Mesendoderm (in vitro differentiated cells): ENCODE measurements around the gene C6orf163. TPM values are rescaled to one million over a fixed set of nuclear protein-coding genes. Genes with fewer than 3 reads are reported as not detected.
"Not testable (repeated sequence)": the region's sequence is repeated elsewhere in the genome, so short reads cannot be mapped to it uniquely, and the experiment has no call there.

Source experiments
- DNase-seq: peaks from one replicate; pipeline ENCODE4 v3.0.0; 2013
- H2AK5ac ChIP-seq: 2 replicates; pipeline ENCODE4 v1.6.1; 2013; ENCODE audit warnings: low read length, inconsistent platforms
- H2BK120ac ChIP-seq: 2 replicates; pipeline ENCODE4 v1.6.1; 2013; ENCODE audit warnings: low read depth, mild to moderate bottlenecking, low read length, moderate library complexity, mixed read lengths
- H2BK15ac ChIP-seq: replicated peaks from 2 replicates; pipeline ENCODE4 v1.6.1; 2013; ENCODE audit warnings: low read depth, mild to moderate bottlenecking, moderate library complexity
- H2BK5ac ChIP-seq: 2 replicates; pipeline ENCODE4 v1.6.1; 2013; ENCODE audit warnings: low read length, inconsistent platforms
- H3K18ac ChIP-seq: 2 replicates; pipeline ENCODE4 v1.6.1; 2013; ENCODE audit warnings: mild to moderate bottlenecking, low read length, mixed read lengths
- H3K23ac ChIP-seq: one replicate; pipeline ENCODE4 v1.6.1; 2013; ENCODE audit warnings: low read length
- H3K27ac ChIP-seq: 2 replicates; pipeline ENCODE4 v1.5.1; 2013; ENCODE audit warnings: low read depth, mild to moderate bottlenecking, inconsistent platforms, low read length, moderate library complexity
- H3K27me3 ChIP-seq: 2 replicates; pipeline ENCODE4 v1.6.1; 2013; ENCODE audit warnings: low read length, control low read depth, mild to moderate bottlenecking, inconsistent platforms; ENCODE audit not compliant: insufficient read depth, poor library complexity
- H3K36me3 ChIP-seq: 2 replicates; pipeline ENCODE4 v1.6.1; 2013; ENCODE audit warnings: low read length, inconsistent platforms; ENCODE audit not compliant: control insufficient read depth, insufficient read depth
- H3K4ac ChIP-seq: one replicate; pipeline ENCODE4 v1.6.1; 2013; ENCODE audit warnings: low read depth, mild to moderate bottlenecking, low read length, moderate library complexity
- H3K4me1 ChIP-seq: 2 replicates; pipeline ENCODE4 v1.6.1; 2013; ENCODE audit warnings: low read depth, low read length, inconsistent platforms; ENCODE audit not compliant: control insufficient read depth
- H3K4me2 ChIP-seq: 2 replicates; pipeline ENCODE4 v1.6.1; 2013; ENCODE audit warnings: low read length
- H3K4me3 ChIP-seq: 2 replicates; pipeline ENCODE4 v1.5.1; 2013; ENCODE audit warnings: mild to moderate bottlenecking, low read length
- H3K56ac ChIP-seq: one replicate; pipeline ENCODE4 v1.6.1; 2013; ENCODE audit warnings: low read length
- H3K79me1 ChIP-seq: 2 replicates; pipeline ENCODE4 v1.6.1; 2013; ENCODE audit warnings: low read length, inconsistent platforms
- H3K79me2 ChIP-seq: 2 replicates; pipeline ENCODE4 v1.6.1; 2013; ENCODE audit warnings: mild to moderate bottlenecking, low read length; ENCODE audit not compliant: control insufficient read depth, insufficient read depth
- H3K9ac ChIP-seq: 2 replicates; pipeline ENCODE4 v1.6.1; 2013; ENCODE audit warnings: low read length, inconsistent platforms
- H4K5ac ChIP-seq: one replicate; pipeline ENCODE4 v1.6.1; 2013; ENCODE audit warnings: low read length
- H4K8ac ChIP-seq: one replicate; pipeline ENCODE4 v1.6.1; 2013; ENCODE audit warnings: low read depth, mild to moderate bottlenecking, control low read depth, low read length, moderate library complexity
- WGBS: extraction: QIAGEN DNeasy Blood & Tissue Kit; methylation state at CpG from one replicate; pipeline ENCODE4 v1.1.7; 2013; ENCODE audit warnings: low lambda C conversion rate, missing lambda C conversion rate; ENCODE audit not compliant: insufficient coverage; ENCODE audit errors: extremely low coverage; 5-methylcytosine and 5-hydroxymethylcytosine counted together
- polyA plus RNA-seq, 2 experiments: library from polyadenylated mRNA; stranded (reverse); fragments of 200-250 nt; gene quantifications; one replicate each; pipeline ENCODE4 v1.2.3, GENCODE V29; 2013

The C6orf163 gene
- 0.70 TPM for polyA plus RNA-seq (2013, experiment 1 of 2)
- polyA plus RNA-seq (2013, experiment 2 of 2): 0.78 TPM

DNA sequence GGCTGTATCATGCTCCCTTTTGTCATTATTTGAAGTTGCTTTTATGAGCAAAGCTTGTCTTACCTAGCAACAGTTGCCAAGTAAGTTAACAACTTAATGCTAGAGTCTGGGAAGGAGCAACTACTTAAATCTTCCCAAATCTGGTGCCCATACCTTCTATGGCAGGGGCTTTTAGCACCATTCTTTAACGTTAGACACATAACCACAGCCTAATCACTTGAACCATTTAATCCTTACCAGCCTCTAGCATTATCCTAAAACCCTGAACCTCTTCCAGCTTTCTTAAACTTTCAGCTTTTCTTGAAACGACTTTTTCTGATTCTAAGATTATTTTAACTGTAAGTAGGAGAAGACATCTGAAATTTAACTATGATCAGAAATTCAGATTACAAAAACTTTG lies at the start of gene C6orf163:
Gene C6orf163 (plus strand): TSS at position 83 of the 400 bp plus-strand sequence. CDS start 287 bp downstream, at position 370.
- DNase-seq: no peak
- no peak within 1 kb of the TSS for H3K4me2 ChIP-seq
- no peak within 1 kb of the TSS for H3K9ac ChIP-seq
- H3K79me2 ChIP-seq: no peaks in the 10 kb centered on the region
- no peak within 1 kb of the TSS for H3K4me3 ChIP-seq
- H3K4ac ChIP-seq: no peak within 1 kb of the TSS
- no peak within 1 kb of the TSS for H3K18ac ChIP-seq
- H4K8ac ChIP-seq: no peak within 1 kb of the TSS
- no peak within 1 kb of the TSS for H2BK15ac ChIP-seq
- H3K79me1 ChIP-seq: no peaks in the 10 kb centered on the region
- no peak within 1 kb of the TSS for H3K27ac ChIP-seq
- no peak within 1 kb of the TSS for H3K56ac ChIP-seq
- no peaks in the 10 kb centered on the region for H3K36me3 ChIP-seq
- no peak within 1 kb of the TSS for H4K5ac ChIP-seq
- H2BK120ac ChIP-seq: no peak within 1 kb of the TSS
- H3K23ac ChIP-seq: no peak within 1 kb of the TSS
- H2AK5ac ChIP-seq: no peak within 1 kb of the TSS
- WGBS: no CpG with 5 or more reads among the region's 2 CpGs
- no peaks in the 10 kb centered on the region for H3K27me3 ChIP-seq
- no peak within 1 kb of the TSS for H2BK5ac ChIP-seq
- no peaks in the 10 kb centered on the region for H3K4me1 ChIP-seq

DNA sequence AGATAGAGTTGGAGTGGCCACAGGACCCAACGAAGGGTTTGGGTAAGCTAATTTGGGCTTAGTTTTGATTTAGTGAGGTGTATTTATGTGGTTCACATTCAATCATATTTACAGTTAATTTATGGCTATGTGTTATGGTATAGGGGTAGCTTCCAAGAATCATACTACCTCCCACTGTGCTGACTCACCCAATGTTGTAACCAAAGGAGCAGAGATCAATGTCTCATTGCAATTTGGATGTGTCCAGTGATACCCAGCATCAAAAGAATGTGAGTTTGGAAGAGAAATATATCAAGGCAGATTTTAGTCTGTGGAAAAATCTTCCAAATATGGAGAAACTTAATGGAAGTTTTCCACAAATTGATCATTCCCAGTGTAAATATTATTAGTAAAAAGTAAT lies 47.5 kb upstream of the C6orf163 start:
- Histone ChIP-seq H3K56ac (no peak overlapping the region), H3K9ac (no peak overlapping the region), H3K36me3 (no peaks in the 10 kb centered on the region), H3K4me3 (no peak overlapping the region), H3K18ac (no peak overlapping the region), H3K27ac (no peak overlapping the region), H3K79me1 (no peaks in the 10 kb centered on the region), H2BK5ac (no peak overlapping the region), H3K23ac (no peak overlapping the region), H3K79me2 (no peaks in the 10 kb centered on the region), H3K4me2 (no peak overlapping the region), H2BK15ac (no peak overlapping the region), H4K5ac (no peak overlapping the region), H3K4me1 (no peaks in the 10 kb centered on the region), H2BK120ac (no peak overlapping the region), H3K27me3 (no peaks in the 10 kb centered on the region), H3K4ac (no peak overlapping the region), H4K8ac (no peak overlapping the region), H2AK5ac (no peak overlapping the region)
- no CpG with 5 or more reads among the region's 1 CpG for whole genome bisulfite sequencing
- DNase-seq: no peak

DNA sequence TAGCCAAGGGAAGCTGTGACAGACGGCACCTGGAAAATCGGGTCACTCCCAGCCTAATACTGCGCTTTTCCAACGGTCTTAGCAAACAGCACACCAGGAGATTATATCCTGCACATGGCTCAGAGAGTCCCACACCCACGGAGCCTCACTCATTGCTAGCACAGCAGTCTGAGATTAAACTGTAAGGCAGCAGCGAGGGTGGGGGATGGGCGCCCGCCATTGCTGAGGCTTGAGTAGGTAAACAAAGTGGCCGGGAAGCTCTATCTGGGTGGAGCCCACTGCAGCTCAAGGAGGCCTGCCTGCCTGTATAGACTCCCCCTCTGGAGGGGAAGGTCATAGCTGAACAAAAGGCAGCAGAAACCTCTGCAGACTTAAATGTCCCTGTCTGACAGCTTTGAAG lies 43.3 kb upstream of the C6orf163 start:
- H3K56ac ChIP-seq, H3K27ac ChIP-seq, H3K4me1 ChIP-seq, H2AK5ac ChIP-seq, H2BK120ac ChIP-seq, H3K23ac ChIP-seq, H3K9ac ChIP-seq, H2BK15ac ChIP-seq, H4K8ac ChIP-seq, H3K4ac ChIP-seq, H3K79me1 ChIP-seq, H3K18ac ChIP-seq, DNase-seq, H2BK5ac ChIP-seq, H3K4me2 ChIP-seq, H3K27me3 ChIP-seq, H3K79me2 ChIP-seq, H3K36me3 ChIP-seq, H3K4me3 ChIP-seq, H4K5ac ChIP-seq: not testable (repeated sequence)
- no CpG with 5 or more reads among the region's 9 CpGs for WGBS

DNA sequence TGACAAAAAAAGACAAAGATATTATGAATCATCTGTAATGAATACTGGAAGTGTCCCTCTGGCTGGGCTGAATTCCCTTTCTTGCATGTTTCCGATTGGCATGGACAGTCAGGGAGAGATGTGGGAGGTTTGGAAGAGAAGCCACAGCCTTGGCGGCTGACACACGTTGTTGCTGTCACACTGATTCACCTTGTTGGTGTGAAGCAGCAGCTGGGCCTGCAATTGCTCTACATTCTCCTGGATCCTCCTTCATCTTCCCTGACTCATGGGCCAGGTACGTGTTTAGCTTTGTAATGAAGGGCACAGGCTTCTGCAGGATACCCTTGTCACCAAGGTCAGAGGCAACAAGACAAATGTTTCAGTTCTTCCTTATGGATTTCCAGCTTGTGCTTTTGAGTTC lies 35.6 kb upstream of the C6orf163 start:
- Histone ChIP-seq H3K4me1 (no peaks in the 10 kb centered on the region), H3K79me2 (no peaks in the 10 kb centered on the region), H3K36me3 (no peaks in the 10 kb centered on the region), H2AK5ac (no peak overlapping the region), H3K4me2 (no peak overlapping the region), H2BK120ac (no peak overlapping the region), H3K4me3 (no peak overlapping the region), H2BK5ac (no peak overlapping the region), H2BK15ac (no peak overlapping the region), H3K23ac (no peak overlapping the region), H3K56ac (no peak overlapping the region), H3K79me1 (no peaks in the 10 kb centered on the region), H4K8ac (no peak overlapping the region), H3K18ac (no peak overlapping the region), H4K5ac (no peak overlapping the region), H3K9ac (no peak overlapping the region), H3K4ac (no peak overlapping the region), H3K27me3 (no peaks in the 10 kb centered on the region), H3K27ac (no peak overlapping the region)
- DNase-seq: no peak
- no CpG with 5 or more reads among the region's 4 CpGs for WGBS

DNA sequence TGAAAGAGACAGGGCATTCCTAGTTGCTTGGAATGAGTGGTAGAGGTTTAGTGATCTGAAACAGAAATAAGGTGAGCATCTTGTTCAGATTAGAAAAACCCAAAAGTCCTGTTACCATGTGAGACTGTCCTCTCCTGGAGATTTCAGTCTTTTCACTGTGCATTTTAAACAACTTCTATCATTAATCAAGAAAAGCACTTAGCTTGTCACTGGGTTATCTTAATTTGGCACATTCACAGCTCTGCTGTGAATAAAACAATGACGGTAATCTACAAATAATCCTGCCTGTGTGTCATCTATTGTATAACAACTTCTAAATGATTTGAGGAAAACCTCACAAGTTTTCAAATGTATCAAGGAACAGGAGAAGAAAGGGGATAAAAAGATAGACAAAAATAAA lies 31.8 kb upstream of the C6orf163 start:
- no peaks in the 10 kb centered on the region for H3K79me2 ChIP-seq
- H4K8ac ChIP-seq: no peak overlapping the region
- no peak overlapping the region for H3K56ac ChIP-seq
- H3K4me1 ChIP-seq: no peaks in the 10 kb centered on the region
- no peaks in the 10 kb centered on the region for H3K27me3 ChIP-seq
- H4K5ac ChIP-seq: no peak overlapping the region
- H3K36me3 ChIP-seq: no peaks in the 10 kb centered on the region
- H2AK5ac ChIP-seq: no peak overlapping the region
- WGBS: no CpG with 5 or more reads among the region's 1 CpG
- no peak overlapping the region for H3K4me3 ChIP-seq
- no peak overlapping the region for H2BK15ac ChIP-seq
- no peaks in the 10 kb centered on the region for H3K79me1 ChIP-seq
- DNase-seq: peak; percentile 23
- no peak overlapping the region for H3K18ac ChIP-seq
- no peak overlapping the region for H2BK120ac ChIP-seq
- H3K27ac ChIP-seq: no peak overlapping the region
- no peak overlapping the region for H3K9ac ChIP-seq
- no peak overlapping the region for H3K23ac ChIP-seq
- no peak overlapping the region for H3K4me2 ChIP-seq
- no peak overlapping the region for H3K4ac ChIP-seq
- no peak overlapping the region for H2BK5ac ChIP-seq

DNA sequence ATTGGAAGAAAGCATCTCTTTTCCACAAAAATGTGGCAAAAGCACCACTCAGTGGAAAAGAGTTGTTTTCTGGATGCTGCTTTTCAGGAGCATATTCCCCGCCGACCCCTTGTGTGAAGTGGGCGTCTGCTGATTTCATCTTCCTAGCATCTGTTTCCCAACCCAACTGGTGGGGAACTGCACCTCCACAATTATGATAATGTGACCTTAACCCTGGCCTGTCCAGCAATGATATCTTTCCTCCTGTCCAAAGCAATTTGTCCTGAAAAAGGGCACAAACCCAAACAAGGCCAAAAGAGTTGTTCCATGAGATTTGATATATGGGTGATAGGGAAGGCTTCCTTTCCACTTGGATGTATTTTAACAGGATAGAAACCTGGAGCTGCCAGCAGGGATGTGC lies 29.5 kb upstream of the C6orf163 start:
- H2BK120ac ChIP-seq: no peak overlapping the region
- H3K18ac ChIP-seq: no peak overlapping the region
- H3K27ac ChIP-seq: no peak overlapping the region
- H3K4me3 ChIP-seq: no peak overlapping the region
- no peaks in the 10 kb centered on the region for H3K79me1 ChIP-seq
- H3K56ac ChIP-seq: no peak overlapping the region
- no CpG with 5 or more reads among the region's 3 CpGs for WGBS
- no peak overlapping the region for H3K4me2 ChIP-seq
- H4K8ac ChIP-seq: no peak overlapping the region
- H3K4ac ChIP-seq: no peak overlapping the region
- no peak overlapping the region for H2AK5ac ChIP-seq
- no peak overlapping the region for H3K23ac ChIP-seq
- H3K79me2 ChIP-seq: no peaks in the 10 kb centered on the region
- H2BK15ac ChIP-seq: no peak overlapping the region
- no peak overlapping the region for H4K5ac ChIP-seq
- no peaks in the 10 kb centered on the region for H3K4me1 ChIP-seq
- no peak for DNase-seq
- no peak overlapping the region for H2BK5ac ChIP-seq
- no peaks in the 10 kb centered on the region for H3K36me3 ChIP-seq
- no peak overlapping the region for H3K9ac ChIP-seq
- no peaks in the 10 kb centered on the region for H3K27me3 ChIP-seq
